Mesendoderm (in vitro differentiated cells): Measurements from ENCODE around the gene LRGUK.

Experiments used
- DNase-seq: peaks from one replicate; pipeline ENCODE4 v3.0.0; 2013
- H2AK5ac ChIP-seq: 2 replicates; pipeline ENCODE4 v1.6.1; 2013; ENCODE audit warnings: low read length, inconsistent platforms
- H2BK120ac ChIP-seq: 2 replicates; pipeline ENCODE4 v1.6.1; 2013; ENCODE audit warnings: low read depth, mild to moderate bottlenecking, low read length, moderate library complexity, mixed read lengths
- H2BK15ac ChIP-seq: replicated peaks from 2 replicates; pipeline ENCODE4 v1.6.1; 2013; ENCODE audit warnings: low read depth, mild to moderate bottlenecking, moderate library complexity
- H2BK5ac ChIP-seq: 2 replicates; pipeline ENCODE4 v1.6.1; 2013; ENCODE audit warnings: low read length, inconsistent platforms
- H3K18ac ChIP-seq: 2 replicates; pipeline ENCODE4 v1.6.1; 2013; ENCODE audit warnings: mild to moderate bottlenecking, low read length, mixed read lengths
- H3K23ac ChIP-seq: one replicate; pipeline ENCODE4 v1.6.1; 2013; ENCODE audit warnings: low read length
- H3K27ac ChIP-seq: 2 replicates; pipeline ENCODE4 v1.5.1; 2013; ENCODE audit warnings: low read depth, mild to moderate bottlenecking, inconsistent platforms, low read length, moderate library complexity
- H3K27me3 ChIP-seq: 2 replicates; pipeline ENCODE4 v1.6.1; 2013; ENCODE audit warnings: low read length, control low read depth, mild to moderate bottlenecking, inconsistent platforms; ENCODE audit not compliant: insufficient read depth, poor library complexity
- H3K36me3 ChIP-seq: 2 replicates; pipeline ENCODE4 v1.6.1; 2013; ENCODE audit warnings: low read length, inconsistent platforms; ENCODE audit not compliant: control insufficient read depth, insufficient read depth
- H3K4ac ChIP-seq: one replicate; pipeline ENCODE4 v1.6.1; 2013; ENCODE audit warnings: low read depth, mild to moderate bottlenecking, low read length, moderate library complexity
- H3K4me1 ChIP-seq: 2 replicates; pipeline ENCODE4 v1.6.1; 2013; ENCODE audit warnings: low read depth, low read length, inconsistent platforms; ENCODE audit not compliant: control insufficient read depth
- H3K4me2 ChIP-seq: 2 replicates; pipeline ENCODE4 v1.6.1; 2013; ENCODE audit warnings: low read length
- H3K4me3 ChIP-seq: 2 replicates; pipeline ENCODE4 v1.5.1; 2013; ENCODE audit warnings: mild to moderate bottlenecking, low read length
- H3K56ac ChIP-seq: one replicate; pipeline ENCODE4 v1.6.1; 2013; ENCODE audit warnings: low read length
- H3K79me1 ChIP-seq: 2 replicates; pipeline ENCODE4 v1.6.1; 2013; ENCODE audit warnings: low read length, inconsistent platforms
- H3K79me2 ChIP-seq: 2 replicates; pipeline ENCODE4 v1.6.1; 2013; ENCODE audit warnings: mild to moderate bottlenecking, low read length; ENCODE audit not compliant: control insufficient read depth, insufficient read depth
- H3K9ac ChIP-seq: 2 replicates; pipeline ENCODE4 v1.6.1; 2013; ENCODE audit warnings: low read length, inconsistent platforms
- H4K5ac ChIP-seq: one replicate; pipeline ENCODE4 v1.6.1; 2013; ENCODE audit warnings: low read length
- H4K8ac ChIP-seq: one replicate; pipeline ENCODE4 v1.6.1; 2013; ENCODE audit warnings: low read depth, mild to moderate bottlenecking, control low read depth, low read length, moderate library complexity
- WGBS: extraction: QIAGEN DNeasy Blood & Tissue Kit; methylation state at CpG from one replicate; pipeline ENCODE4 v1.1.7; 2013; ENCODE audit warnings: low lambda C conversion rate, missing lambda C conversion rate; ENCODE audit not compliant: insufficient coverage; ENCODE audit errors: extremely low coverage; 5-methylcytosine and 5-hydroxymethylcytosine counted together

The LRGUK gene

DNA sequence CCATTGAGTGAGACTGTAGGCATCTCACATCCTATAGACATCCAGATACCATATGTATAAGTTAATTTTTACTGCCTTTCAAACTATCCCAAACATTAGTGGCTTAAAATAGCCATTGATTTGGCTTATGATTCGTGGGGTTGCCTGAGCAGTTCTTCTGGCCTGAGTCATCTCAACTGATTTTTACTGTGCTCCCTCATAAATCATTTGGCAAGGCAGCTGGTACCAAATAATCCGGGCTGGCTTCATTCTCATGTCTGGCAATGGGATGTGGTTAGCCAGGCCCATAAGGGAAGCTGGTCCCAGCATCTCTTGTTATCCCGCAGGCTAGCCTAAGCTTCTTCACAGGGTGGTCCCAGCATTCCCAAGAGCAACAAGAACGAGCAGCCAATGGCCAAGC lies 6.7 kb upstream of the LRGUK start:
- H4K8ac ChIP-seq, result no peak overlapping the region
- H3K36me3 ChIP-seq, result no peaks in the 10 kb centered on the region
- no peak overlapping the region for H3K4me3 ChIP-seq
- no peak for DNase-seq
- no peak overlapping the region for H4K5ac ChIP-seq
- H2BK15ac ChIP-seq, result no peak overlapping the region
- no peaks in the 10 kb centered on the region for H3K79me1 ChIP-seq
- no peak overlapping the region for H2BK5ac ChIP-seq
- no peak overlapping the region for H3K4me2 ChIP-seq
- H3K79me2 ChIP-seq, result no peaks in the 10 kb centered on the region
- H3K4me1 ChIP-seq, result no peaks in the 10 kb centered on the region
- no peak overlapping the region for H3K9ac ChIP-seq
- H3K27ac ChIP-seq, result no peak overlapping the region
- no peak overlapping the region for H3K56ac ChIP-seq
- no peak overlapping the region for H2BK120ac ChIP-seq
- H3K23ac ChIP-seq, result no peak overlapping the region
- no peak overlapping the region for H3K18ac ChIP-seq
- no peak overlapping the region for H3K4ac ChIP-seq
- WGBS, result no CpG with 5 or more reads among the region's 4 CpGs
- H2AK5ac ChIP-seq, result no peak overlapping the region
- H3K27me3 ChIP-seq, result no peaks in the 10 kb centered on the region

DNA sequence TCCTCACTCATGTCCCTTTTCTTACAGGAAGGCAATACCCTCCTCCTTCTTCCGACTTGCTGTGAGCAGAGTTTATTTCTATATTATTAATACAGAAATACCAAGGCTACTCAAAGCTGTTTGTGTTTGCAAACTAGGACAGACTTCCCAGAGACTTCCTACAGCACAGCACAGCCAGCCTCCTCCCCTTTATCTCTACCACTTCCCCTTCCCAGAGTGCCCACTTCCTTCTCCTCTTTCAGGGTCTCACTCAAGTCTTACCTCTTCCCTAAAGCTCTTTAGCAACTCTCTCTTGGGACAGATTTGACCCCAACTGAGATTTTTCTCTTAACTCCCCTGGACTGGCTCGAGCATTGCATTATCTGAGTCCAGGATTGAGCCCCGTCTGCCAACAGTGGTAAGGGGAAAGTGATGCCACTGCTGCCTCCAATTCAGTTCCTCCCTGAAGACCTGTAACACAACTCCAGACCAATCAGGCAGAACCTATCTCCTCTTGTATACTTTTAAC lies 5.5 kb upstream of the LRGUK start:
- Histone ChIP-seq H4K5ac (no peak overlapping the region), H3K4me2 (no peak overlapping the region), H3K4me1 (no peaks in the 10 kb centered on the region), H3K27ac (no peak overlapping the region), H2BK120ac (no peak overlapping the region), H3K4me3 (no peak overlapping the region), H2BK15ac (no peak overlapping the region), H3K9ac (no peak overlapping the region), H3K4ac (no peak overlapping the region), H2BK5ac (no peak overlapping the region), H4K8ac (peak overlapping the region; percentile 76), H3K56ac (no peak overlapping the region), H3K79me2 (no peaks in the 10 kb centered on the region), H3K23ac (no peak overlapping the region), H3K79me1 (no peaks in the 10 kb centered on the region), H2AK5ac (no peak overlapping the region), H3K27me3 (no peaks in the 10 kb centered on the region), H3K18ac (no peak overlapping the region), H3K36me3 (no peaks in the 10 kb centered on the region)
- no peak for DNase-seq
- WGBS, result no CpG with 5 or more reads among the region's 3 CpGs

DNA sequence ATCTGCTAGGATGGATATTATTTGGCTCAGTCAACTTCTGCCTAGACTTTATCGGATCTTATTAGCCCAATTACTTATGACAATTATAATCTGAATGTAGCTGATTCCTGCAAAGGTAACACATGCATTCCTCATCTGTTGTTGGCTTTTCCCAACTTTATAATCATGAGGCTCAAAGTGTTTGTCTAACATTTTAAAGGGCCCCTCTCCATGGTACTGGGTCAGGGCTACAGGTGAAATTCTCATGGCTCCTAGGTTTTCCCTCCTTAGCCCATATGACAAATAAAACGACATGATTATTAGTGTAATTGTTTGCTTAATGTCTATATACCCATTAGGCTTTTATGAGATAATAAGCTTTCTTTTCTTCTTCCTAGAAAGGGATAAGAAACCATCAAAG lies 4.2 kb upstream of the LRGUK start:
- Histone ChIP-seq H3K4me1 (no peaks in the 10 kb centered on the region), H3K56ac (no peak overlapping the region), H3K23ac (no peak overlapping the region), H3K36me3 (no peaks in the 10 kb centered on the region), H2AK5ac (no peak overlapping the region), H3K79me1 (no peaks in the 10 kb centered on the region), H3K9ac (no peak overlapping the region), H4K8ac (no peak overlapping the region), H3K4me2 (no peak overlapping the region), H4K5ac (no peak overlapping the region), H3K27me3 (no peaks in the 10 kb centered on the region), H2BK5ac (no peak overlapping the region), H3K79me2 (no peaks in the 10 kb centered on the region), H2BK15ac (no peak overlapping the region), H3K18ac (no peak overlapping the region), H3K4me3 (no peak overlapping the region), H3K4ac (no peak overlapping the region), H3K27ac (no peak overlapping the region), H2BK120ac (no peak overlapping the region)
- no CpG with 5 or more reads among the region's 2 CpGs for WGBS
- no peak for DNase-seq

DNA sequence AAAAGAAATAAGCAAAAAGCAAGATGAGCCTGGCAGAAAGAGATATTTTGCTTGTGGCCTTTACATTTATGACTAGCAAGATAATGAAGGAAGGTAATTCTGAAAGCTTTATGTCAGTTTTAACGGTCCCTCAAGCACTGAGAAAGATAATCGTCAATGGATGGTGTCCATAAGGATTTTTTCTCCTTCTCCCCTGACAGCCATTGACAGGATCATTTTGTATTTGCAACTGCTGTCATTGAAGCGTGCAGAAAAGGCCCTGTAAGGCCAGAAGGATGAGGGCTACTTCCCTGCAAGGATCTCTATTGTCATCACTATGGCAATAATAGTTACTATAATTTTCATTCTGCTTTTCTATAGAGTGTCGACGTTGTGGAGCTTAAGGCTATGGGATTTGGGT lies 994 bp upstream of the LRGUK start:
- no peak overlapping the region for H4K8ac ChIP-seq
- no peak overlapping the region for H3K9ac ChIP-seq
- no peaks in the 10 kb centered on the region for H3K79me1 ChIP-seq
- H2BK5ac ChIP-seq, result no peak overlapping the region
- H2AK5ac ChIP-seq, result no peak overlapping the region
- no peak overlapping the region for H3K27ac ChIP-seq
- no peak overlapping the region for H4K5ac ChIP-seq
- H3K79me2 ChIP-seq, result no peaks in the 10 kb centered on the region
- H2BK120ac ChIP-seq, result no peak overlapping the region
- H2BK15ac ChIP-seq, result no peak overlapping the region
- no peak overlapping the region for H3K56ac ChIP-seq
- DNase-seq, result no peak
- no peak overlapping the region for H3K23ac ChIP-seq
- no peak overlapping the region for H3K18ac ChIP-seq
- no peaks in the 10 kb centered on the region for H3K4me1 ChIP-seq
- no CpG with 5 or more reads among the region's 5 CpGs for WGBS
- H3K36me3 ChIP-seq, result no peaks in the 10 kb centered on the region
- no peak overlapping the region for H3K4ac ChIP-seq
- no peak overlapping the region for H3K4me2 ChIP-seq
- H3K27me3 ChIP-seq, result no peaks in the 10 kb centered on the region
- H3K4me3 ChIP-seq, result no peak overlapping the region

DNA sequence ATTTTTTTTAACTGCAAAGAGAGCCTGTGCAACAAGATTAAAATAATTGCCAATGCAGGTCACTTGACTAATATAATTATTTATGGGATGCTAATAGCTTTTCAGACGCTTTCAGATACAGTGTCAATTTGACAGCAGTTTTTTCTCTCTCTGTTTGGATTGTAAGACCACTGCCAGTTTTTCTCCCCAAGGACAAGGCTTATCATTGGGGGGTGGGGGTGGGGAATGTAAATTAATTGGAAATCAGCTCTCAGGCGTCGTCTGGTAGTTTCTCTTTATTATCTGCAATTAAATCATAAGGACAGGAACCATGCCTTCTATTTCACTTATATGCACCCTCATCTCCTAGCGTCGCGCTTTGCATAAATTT lies 559 bp upstream of the LRGUK start:
- no CpG with 5 or more reads among the region's 6 CpGs for WGBS
- Histone ChIP-seq H3K27ac (no peak overlapping the region), H3K27me3 (no peaks in the 10 kb centered on the region), H3K9ac (no peak overlapping the region), H2BK15ac (no peak overlapping the region), H3K18ac (no peak overlapping the region), H2BK5ac (no peak overlapping the region), H2BK120ac (no peak overlapping the region), H4K8ac (no peak overlapping the region), H3K36me3 (no peaks in the 10 kb centered on the region), H3K4ac (no peak overlapping the region), H3K56ac (no peak overlapping the region), H3K4me2 (peak overlapping the region; percentile 76), H4K5ac (no peak overlapping the region), H3K79me1 (no peaks in the 10 kb centered on the region), H3K4me3 (no peak overlapping the region), H2AK5ac (no peak overlapping the region), H3K23ac (no peak overlapping the region), H3K79me2 (no peaks in the 10 kb centered on the region), H3K4me1 (no peaks in the 10 kb centered on the region)
- DNase-seq, result no peak

DNA sequence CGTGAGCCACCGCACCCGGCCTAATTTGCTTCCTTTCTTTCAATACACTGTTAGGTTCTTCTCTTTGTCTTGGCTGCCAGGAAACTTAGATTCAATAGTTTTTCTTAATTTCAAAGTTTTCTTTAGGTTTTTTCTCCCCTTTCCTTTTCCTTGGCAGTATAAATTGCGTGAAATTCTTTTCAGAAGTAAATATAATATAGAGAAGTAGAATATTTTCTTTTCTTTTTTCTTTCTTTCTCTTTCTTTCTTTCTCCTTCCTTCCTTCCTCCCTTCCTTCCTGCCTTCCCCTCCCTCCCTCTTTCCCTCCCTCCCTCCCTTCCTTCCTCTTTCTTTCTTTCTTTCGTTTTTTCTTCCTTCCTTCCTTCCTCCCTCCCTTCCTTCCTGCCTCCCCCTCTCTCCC lies 1.7 kb downstream of the LRGUK start:
- Histone ChIP-seq H4K5ac (no peak overlapping the region), H3K27ac (no peak overlapping the region), H2BK5ac (no peak overlapping the region), H3K18ac (no peak overlapping the region), H3K4me2 (no peak overlapping the region), H3K36me3 (no peaks in the 10 kb centered on the region), H3K9ac (no peak overlapping the region), H3K4me1 (no peaks in the 10 kb centered on the region), H2BK120ac (no peak overlapping the region), H3K4ac (no peak overlapping the region), H3K79me2 (no peaks in the 10 kb centered on the region), H3K56ac (no peak overlapping the region), H2AK5ac (no peak overlapping the region), H3K79me1 (no peaks in the 10 kb centered on the region), H4K8ac (no peak overlapping the region), H3K4me3 (no peak overlapping the region), H3K27me3 (no peaks in the 10 kb centered on the region), H3K23ac (no peak overlapping the region), H2BK15ac (no peak overlapping the region)
- no CpG with 5 or more reads among the region's 5 CpGs for WGBS
- no peak for DNase-seq
